GM18861 (cell line): ENCODE measurements around the gene NDNF.

Source experiments
- ATAC-seq: cut with Tn5 transposase; IDR thresholded peaks from one replicate; pipeline ENCODE4 v1.9.1; 2021; ENCODE audit not compliant: unreplicated experiment

NDNF gene

DNA sequence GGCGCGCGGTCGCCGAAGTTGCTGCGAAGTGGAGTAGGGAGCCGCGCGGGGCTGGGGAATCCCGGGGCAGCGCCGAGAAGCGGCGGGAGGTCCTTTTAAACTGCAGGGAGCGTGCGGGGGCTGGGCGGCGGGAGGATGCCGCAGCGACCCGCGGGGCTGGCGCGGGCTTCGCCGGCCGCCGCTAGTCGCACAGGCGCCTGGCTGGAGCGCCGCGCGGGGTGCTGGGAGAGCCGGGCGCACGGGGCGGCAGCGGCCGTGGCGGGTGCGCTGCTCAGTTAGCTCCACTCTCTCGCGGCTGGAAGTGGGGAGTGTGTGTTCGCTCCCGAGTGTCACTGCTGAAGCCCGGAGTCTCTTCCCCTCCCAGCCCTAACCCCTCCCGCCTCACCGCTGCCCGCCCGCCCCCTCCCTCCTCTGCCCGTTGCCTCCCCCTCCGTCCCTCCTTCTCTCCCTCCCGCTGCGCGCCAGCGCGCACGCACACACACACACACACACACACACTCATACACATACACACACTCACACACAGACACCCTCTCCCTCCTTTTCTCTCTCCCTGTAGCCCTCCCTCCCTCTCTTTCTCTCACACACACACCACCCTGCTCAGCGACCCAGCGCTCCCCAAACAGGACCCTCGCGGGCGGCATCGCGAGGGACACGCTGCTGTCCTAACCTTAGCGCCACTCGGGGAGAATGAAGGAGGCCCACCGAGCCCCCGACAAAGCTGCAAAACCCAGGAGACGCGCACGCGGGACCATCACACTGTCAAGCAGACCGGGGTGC is at the start of gene NDNF:
NDNF (minus strand) TSS at position 312 of the 780 bp plus-strand sequence. CDS start 26,698 bp downstream, outside the sequence.
- no peak for ATAC-seq

DNA sequence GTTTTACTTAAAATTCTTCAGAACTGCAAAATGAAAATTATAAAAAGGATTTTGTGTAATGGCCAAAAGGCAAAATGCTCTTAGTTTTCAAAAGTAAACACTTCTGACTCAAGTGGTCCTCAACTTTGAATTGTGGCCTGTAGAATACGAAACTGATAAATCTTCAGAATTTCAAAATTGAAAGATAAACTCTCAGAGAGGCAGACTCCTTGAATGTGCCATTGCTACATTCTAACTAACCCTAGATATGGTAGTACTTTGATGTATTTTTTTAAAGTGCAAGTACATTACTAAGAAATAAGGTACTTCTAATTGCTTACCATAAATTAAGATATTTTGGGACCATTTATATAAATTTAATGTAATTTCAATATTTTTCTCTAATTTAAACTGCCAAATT is 47.4 kb upstream of the NDNF start:
- no peak for ATAC-seq

- no peak for ATAC-seq
Observed at GRCh38 chr4:121118344-121118743, 46.0 kb upstream of the NDNF start.

- ATAC-seq, result no peak
Observed at GRCh38 chr4:121114756-121115155, 42.4 kb upstream of the NDNF start.

- ATAC-seq, result no peak
Observed at GRCh38 chr4:121112530-121112929, 40.2 kb upstream of the NDNF start.

DNA sequence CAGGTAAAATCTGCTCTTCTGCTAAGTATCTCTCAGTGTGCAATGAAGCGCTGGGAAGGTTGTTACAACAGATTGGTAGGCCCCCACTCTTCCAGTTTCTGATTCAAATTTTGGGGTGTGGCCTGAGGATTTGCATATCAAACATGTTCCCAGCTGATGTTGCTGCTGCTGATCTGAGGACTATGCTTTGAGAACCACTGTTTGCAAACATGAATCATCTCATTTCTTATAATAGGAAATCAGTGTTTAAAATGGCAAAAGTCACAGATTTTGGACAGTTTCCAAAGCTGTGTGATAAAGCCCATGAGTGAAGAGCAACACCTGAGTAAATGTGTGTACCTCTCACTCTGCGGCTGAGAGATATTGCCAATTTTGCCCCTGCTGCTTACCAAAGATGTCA is 36.2 kb upstream of the NDNF start:
- ATAC-seq, result no peak

- no peak for ATAC-seq
Observed at GRCh38 chr4:121107507-121107906, 35.2 kb upstream of the NDNF start.

DNA sequence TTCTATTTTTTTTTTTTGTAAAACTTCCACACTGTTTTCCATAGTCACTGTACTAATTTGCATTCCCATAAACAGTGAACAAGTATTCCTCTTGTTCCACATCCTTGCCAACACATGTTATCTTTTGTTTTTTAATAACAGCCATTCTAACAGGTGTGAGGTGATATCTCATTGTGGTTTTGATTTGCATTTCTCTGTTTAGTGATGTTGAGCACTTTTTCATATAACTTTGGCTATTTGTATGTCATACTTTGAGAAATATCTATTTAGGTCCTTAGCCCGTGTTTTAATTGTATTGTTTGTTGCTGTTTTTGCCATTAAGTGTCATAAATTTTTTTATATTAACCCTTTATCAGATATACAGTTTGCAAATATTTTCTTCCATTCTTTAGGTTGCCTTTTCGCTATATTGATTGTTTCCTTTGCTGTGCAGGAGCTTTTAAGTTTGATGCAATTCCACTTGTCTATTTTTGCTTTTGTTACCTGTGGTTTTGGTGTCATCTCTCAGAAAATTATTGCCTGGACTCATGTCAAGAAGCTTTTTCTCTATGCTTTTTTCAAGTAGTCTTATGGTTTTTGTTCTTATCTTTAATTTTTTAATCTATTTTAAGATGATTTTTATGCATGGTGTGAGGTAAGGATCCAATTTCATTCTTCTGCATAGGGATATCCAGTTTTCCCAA is 27.9 kb upstream of the NDNF start:
- ATAC-seq, result no peak

DNA sequence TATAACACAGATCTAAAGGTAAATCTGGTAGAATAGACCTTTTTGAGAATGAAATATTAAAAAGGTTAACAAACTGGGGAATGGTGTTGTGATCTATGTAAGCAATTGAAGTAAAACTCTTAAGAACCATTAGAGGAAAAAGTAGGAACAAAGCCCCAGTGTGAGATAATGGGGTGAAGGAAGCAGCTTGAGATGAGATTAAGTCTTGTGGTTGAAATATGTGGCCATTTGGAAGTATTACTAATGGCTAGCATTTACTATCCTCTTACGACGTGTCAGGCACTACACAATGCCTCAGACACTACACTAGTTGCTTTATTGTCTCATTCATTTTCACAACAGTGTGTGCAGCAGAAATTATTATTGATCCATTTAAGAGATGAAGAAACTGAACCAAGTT is 25.9 kb upstream of the NDNF start:
- ATAC-seq, result no peak

GRCh38 chr4:121096629-121097028 is 24.3 kb upstream of the NDNF start:
- ATAC-seq, result no peak

DNA sequence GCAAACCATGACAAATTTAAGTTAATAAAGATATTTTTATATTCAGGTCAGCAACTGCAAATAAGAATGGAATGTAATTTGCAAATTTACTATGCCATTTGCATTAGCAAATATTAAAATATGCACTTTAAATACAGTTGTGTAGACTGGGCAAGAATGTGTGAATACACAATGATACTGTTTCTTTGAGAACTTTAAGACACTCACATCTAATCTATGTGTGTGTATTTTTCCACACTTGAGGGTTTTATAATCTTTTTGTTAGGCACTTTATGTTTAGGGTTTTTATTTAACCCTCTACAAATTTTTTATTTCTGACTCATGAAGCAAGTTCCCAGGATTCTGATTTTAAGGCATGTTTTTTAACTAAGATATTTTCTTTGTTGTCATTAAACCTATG is 23.9 kb upstream of the NDNF start:
- ATAC-seq, result no peak

- no peak for ATAC-seq
Observed at GRCh38 chr4:121094297-121094966, 22.1 kb upstream of the NDNF start.

DNA sequence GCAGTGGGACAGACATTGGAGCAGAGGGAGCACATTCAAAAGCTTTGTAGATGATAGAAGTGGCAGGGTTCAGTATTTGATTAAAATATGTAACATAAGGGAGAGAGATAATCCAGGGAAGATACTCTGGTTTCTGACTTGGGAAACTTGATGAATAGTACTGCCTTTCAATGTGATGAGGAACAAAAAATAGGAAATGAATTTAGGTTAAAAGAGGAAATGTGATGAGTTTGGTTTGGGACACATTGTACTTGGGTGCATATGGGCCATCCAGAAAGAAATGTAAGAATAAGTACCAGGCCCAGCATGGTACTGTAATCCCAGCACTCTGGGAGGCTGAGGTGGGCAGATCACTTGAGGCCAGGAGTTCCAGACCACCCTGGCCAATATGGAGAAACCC is 20.9 kb upstream of the NDNF start:
- ATAC-seq, result no peak

DNA sequence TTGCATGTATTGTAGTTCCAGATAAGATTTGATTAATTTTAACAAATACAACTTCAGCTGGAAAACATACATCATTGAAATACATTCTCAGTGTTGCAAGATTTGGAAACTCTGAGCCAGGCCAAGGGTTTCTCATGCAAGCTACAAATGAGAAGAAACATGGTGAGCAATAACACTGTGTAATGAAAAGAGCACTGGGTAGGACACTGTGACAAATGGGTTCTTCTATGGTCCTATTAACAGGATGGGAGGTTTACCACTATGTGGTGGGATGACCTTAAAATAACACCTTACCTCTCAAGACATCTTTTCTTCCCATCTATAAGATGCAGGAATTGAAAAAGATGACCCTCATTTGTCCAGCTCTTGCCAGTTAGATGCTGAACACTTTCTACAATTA is 19.6 kb upstream of the NDNF start:
- no peak for ATAC-seq

GRCh38 chr4:121088867-121089266 is 16.5 kb upstream of the NDNF start:
- ATAC-seq, result no peak

GRCh38 chr4:121079376-121079775 is 7.0 kb upstream of the NDNF start:
- no peak for ATAC-seq

DNA sequence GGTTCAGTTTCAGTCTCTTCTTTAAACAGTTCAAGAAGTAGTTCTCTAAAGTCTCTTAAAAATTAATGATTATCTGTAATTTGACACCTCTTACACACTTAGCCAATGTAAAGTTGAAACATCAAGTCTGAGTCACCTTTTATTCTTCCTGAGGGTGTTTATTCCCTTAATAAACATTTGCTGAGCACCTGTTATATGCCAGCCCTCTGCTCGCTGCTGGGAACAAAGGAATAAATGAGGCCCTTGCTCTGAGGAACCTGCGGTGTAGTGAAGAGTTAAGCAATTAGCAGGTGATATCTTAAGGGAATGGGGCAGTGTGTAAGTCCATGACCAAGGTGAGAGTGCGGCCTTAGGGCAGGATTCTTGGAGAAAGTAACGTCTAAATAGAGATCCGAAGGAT is 5.2 kb upstream of the NDNF start:
- ATAC-seq, result no peak

- ATAC-seq, result no peak
Observed at GRCh38 chr4:121076416-121076815, 4.1 kb upstream of the NDNF start.

DNA sequence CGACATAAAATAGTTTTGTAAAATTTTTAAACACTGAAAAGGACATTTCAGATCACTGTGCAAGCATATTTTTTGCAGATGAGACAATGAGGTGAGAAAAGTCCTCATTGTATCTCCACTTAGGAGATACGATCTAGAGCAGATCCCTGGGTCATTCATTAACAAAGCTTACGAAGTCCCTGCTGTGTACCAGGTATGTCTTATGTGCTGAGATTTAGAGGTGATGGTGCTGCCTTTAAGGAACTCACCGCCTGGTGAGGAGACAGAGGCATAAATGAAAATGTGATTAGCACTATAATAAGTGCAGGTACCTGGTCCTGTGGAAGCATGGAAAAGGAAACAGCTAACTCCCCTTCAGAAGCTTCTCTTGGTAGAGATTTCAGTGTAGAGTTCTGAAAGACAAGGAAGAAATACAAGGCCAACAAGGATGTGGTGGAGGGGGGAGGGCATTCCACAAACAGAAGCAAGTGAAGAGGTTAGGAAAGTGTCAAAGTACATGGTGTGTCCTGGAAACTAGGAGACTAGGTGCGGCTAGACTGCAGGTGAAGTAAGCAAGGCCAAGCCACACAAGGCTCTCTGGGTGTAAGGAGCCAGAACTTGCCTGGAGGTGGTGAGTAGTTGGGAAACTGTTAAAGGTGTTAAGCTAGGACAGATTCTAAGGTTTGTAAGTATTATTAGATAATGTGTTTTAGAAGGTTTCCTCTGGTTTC is 1.5 kb upstream of the NDNF start:
- ATAC-seq, result no peak

GRCh38 chr4:121073004-121073435 is 685 bp upstream of the NDNF start:
- no peak for ATAC-seq

DNA sequence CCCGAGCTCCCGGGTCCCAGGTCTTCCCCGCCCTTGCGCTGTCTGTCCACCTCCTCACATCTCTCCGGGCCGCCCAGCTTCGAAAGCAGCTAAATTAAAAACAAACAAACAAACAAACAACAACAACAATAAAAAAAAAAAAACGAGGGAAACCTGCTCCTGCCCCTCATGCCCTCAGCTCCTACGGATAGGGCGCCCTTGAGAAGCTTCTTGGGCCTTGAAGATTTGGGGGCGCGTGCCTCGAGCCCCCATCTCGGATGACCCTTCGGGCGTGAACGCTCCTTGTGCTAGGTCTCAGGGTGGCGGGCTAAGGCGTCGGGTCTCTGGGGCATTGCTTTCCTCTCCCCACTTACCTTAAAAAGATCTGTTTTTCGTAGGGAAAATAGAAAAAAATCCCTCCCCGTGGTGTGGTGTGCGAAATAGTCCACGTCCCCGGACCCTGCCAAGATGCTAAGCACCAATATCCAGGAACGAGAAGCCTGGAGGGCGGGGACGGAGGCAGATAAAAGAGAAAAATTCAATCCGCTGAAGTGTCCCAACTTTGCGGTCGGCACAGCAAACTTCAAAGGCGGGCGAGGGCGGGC is 603 bp downstream of the NDNF start:
- no peak for ATAC-seq
